Measurements from ENCODE around the gene ETV6. TPM values are rescaled to one million over a fixed set of nuclear protein-coding genes. Genes with fewer than 3 reads are reported as not detected.

Gene ETV6
- total RNA-seq, 4 donors from 2014 or later, result 7.6 to 45.5 (median 8.2) TPM

DNA sequence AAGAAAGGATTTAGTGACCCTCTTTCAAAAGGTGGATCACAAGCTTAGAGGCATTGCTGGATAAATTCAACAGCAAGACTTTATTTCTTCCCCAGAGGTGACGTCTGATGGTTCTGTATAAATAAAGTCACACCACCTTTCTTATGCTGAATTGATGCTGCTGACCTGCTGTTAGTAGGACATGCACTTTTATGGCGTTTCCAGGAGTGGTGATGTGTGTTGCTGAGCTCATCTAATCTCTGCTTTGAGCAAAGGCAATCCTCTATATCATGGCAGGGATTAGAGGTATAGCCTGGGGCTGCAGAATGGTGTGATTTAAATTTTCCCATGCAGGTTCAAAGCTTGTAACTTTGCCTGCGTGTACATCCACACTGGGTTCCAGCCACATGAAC lies 94.9 kb downstream of the ETV6 start:
- Histone ChIP-seq H3K36me3 (no peaks in the 10 kb centered on the region), H3K4me3 (no peak overlapping the region), H3K27ac (no peak overlapping the region), H3K9me3 (no peaks in the 10 kb centered on the region), H3K4me1 (no peaks in the 10 kb centered on the region), H3K27me3 (no peaks in the 10 kb centered on the region)
- TF ChIP-seq CTCF (IDR thresholded peaks at IDR 0.05) (no peak), POLR2A (IDR thresholded peaks at IDR 0.05) (no peak)
- intact Hi-C loops (cut with DNase I; ENCODE audit: low total_unique reads), result no loop called here
- no peak for DNase-seq

- no peak overlapping the region for H3K4me3 ChIP-seq
- no peaks in the 10 kb centered on the region for H3K27me3 ChIP-seq
- no peaks in the 10 kb centered on the region for H3K4me1 ChIP-seq
- intact Hi-C loops (cut with DNase I; ENCODE audit: low total_unique reads), result no loop called here
- no peak overlapping the region for H3K27ac ChIP-seq
- no peaks in the 10 kb centered on the region for H3K36me3 ChIP-seq
- no peaks in the 10 kb centered on the region for H3K9me3 ChIP-seq
- DNase-seq, result no peak
- no peak for TF ChIP-seq CTCF (IDR thresholded peaks at IDR 0.05)
- TF ChIP-seq POLR2A (IDR thresholded peaks at IDR 0.05), result no peak
Observed at GRCh38 chr12:11745113-11745512, 95.6 kb downstream of the ETV6 start.

GRCh38 chr12:11746024-11746771 lies 96.7 kb downstream of the ETV6 start:
- Histone ChIP-seq H3K9me3 (no peaks in the 10 kb centered on the region), H3K4me3 (no peak overlapping the region), H3K27ac (no peak overlapping the region), H3K27me3 (no peaks in the 10 kb centered on the region), H3K4me1 (no peaks in the 10 kb centered on the region), H3K36me3 (no peaks in the 10 kb centered on the region)
- intact Hi-C loops (cut with DNase I; ENCODE audit: low total_unique reads), result no loop called here
- DNase-seq, result no peak
- TF ChIP-seq CTCF (IDR thresholded peaks at IDR 0.05) (no peak), POLR2A (IDR thresholded peaks at IDR 0.05) (no peak)

GRCh38 chr12:11746940-11747716 lies 97.7 kb downstream of the ETV6 start:
- no peaks in the 10 kb centered on the region for H3K9me3 ChIP-seq
- H3K36me3 ChIP-seq, result no peaks in the 10 kb centered on the region
- DNase-seq, result no peak
- no peak for TF ChIP-seq POLR2A (IDR thresholded peaks at IDR 0.05)
- no peak for TF ChIP-seq CTCF (IDR thresholded peaks at IDR 0.05)
- H3K27ac ChIP-seq, result no peak overlapping the region
- intact Hi-C loops (cut with DNase I; ENCODE audit: low total_unique reads), result no loop called here
- H3K4me1 ChIP-seq, result no peaks in the 10 kb centered on the region
- no peaks in the 10 kb centered on the region for H3K27me3 ChIP-seq
- H3K4me3 ChIP-seq, result no peak overlapping the region

DNA sequence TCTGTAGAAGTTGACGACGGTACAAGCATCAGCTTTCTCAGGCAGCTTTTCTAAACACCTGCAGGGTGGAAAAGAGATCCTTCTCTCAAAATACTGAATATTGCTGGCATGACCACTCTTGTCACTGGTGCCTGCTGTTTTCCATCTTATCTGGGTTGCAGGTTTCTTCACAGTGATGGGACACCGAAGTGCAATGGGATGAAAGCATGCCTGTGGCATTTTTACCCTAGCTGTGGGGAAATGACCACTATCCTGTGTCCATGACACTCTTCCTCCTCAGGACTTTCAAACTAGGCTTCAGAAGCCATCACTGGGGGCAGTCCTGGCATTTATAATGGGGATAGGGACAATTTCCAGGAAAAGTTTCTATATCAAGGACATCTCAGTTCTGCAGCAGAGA lies 98.5 kb downstream of the ETV6 start:
- intact Hi-C loops (cut with DNase I; ENCODE audit: low total_unique reads), result no loop called here
- no peak overlapping the region for H3K4me3 ChIP-seq
- H3K4me1 ChIP-seq, result no peaks in the 10 kb centered on the region
- no peak for DNase-seq
- no peak overlapping the region for H3K27ac ChIP-seq
- H3K9me3 ChIP-seq, result no peaks in the 10 kb centered on the region
- no peaks in the 10 kb centered on the region for H3K36me3 ChIP-seq
- no peaks in the 10 kb centered on the region for H3K27me3 ChIP-seq
- TF ChIP-seq POLR2A (IDR thresholded peaks at IDR 0.05), result no peak
- no peak for TF ChIP-seq CTCF (IDR thresholded peaks at IDR 0.05)

Measured in uterus (tissue), 4 donors.